DLD1 (cell line): Measurements from ENCODE around the gene DNMT3A.

Experiments used
- in situ Hi-C: cut with HindIII; loops from 2 replicates; pipeline ENCODE4 v1.10.0; 2017; ENCODE audit warnings: low sequenced_read_pairs

DNMT3A gene

GRCh38 chr2:25245141-25245540, 96.6 kb downstream of the DNMT3A start:
- in situ Hi-C loops = no loop called here

- in situ Hi-C loops = no loop called here
These were observed 97.7 kb downstream of the DNMT3A start for GRCh38 chr2:25243995-25244394.

GRCh38 chr2:25241452-25241851, 100.3 kb downstream of the DNMT3A start:
- in situ Hi-C loops = no loop called here

GRCh38 chr2:25240636-25241035, 101.1 kb downstream of the DNMT3A start:
- in situ Hi-C loops = no loop called here

- in situ Hi-C loops = no loop called here
These were observed 102.8 kb downstream of the DNMT3A start for GRCh38 chr2:25238920-25239319.

- in situ Hi-C loops = no loop called here
These were observed 104.0 kb downstream of the DNMT3A start for GRCh38 chr2:25237764-25238163.

- in situ Hi-C loops = no loop called here
These were observed 105.0 kb downstream of the DNMT3A start for GRCh38 chr2:25236736-25237135.

GRCh38 chr2:25234738-25235137, 107.0 kb downstream of the DNMT3A start:
- in situ Hi-C loops = no loop called here

GRCh38 chr2:25233916-25234605, 107.7 kb downstream of the DNMT3A start:
- in situ Hi-C loops = no loop called here

GRCh38 chr2:25232248-25232825, 109.4 kb downstream of the DNMT3A start:
- in situ Hi-C loops = no loop called here

GRCh38 chr2:25230948-25231311, 110.8 kb downstream of the DNMT3A start:
- in situ Hi-C loops = no loop called here

- in situ Hi-C loops = no loop called here
These were observed 111.4 kb downstream of the DNMT3A start for GRCh38 chr2:25230198-25230947.

GRCh38 chr2:25229279-25230197, 112.2 kb downstream of the DNMT3A start:
- in situ Hi-C loops = no loop called here

GRCh38 chr2:25228848-25229278, 112.9 kb downstream of the DNMT3A start:
- in situ Hi-C loops = no loop called here

GRCh38 chr2:25227576-25227975, 114.1 kb downstream of the DNMT3A start:
- in situ Hi-C loops = no loop called here

GRCh38 chr2:25226827-25227226, 114.9 kb downstream of the DNMT3A start:
- in situ Hi-C loops = no loop called here

GRCh38 chr2:25222477-25223121, 119.1 kb downstream of the DNMT3A start:
- in situ Hi-C loops = no loop called here

- in situ Hi-C loops = no loop called here
These were observed 120.1 kb downstream of the DNMT3A start for GRCh38 chr2:25221579-25221978.

- in situ Hi-C loops = no loop called here
These were observed 121.4 kb downstream of the DNMT3A start for GRCh38 chr2:25220313-25220712.

- in situ Hi-C loops = no loop called here
These were observed 122.1 kb downstream of the DNMT3A start for GRCh38 chr2:25219621-25220020.

GRCh38 chr2:25218100-25218499, 123.6 kb downstream of the DNMT3A start:
- in situ Hi-C loops = no loop called here
